Upper lobe of left lung (tissue), 6 donors: ENCODE results near the gene CPTP. TPM values are rescaled to one million over a fixed set of nuclear protein-coding genes. Genes with fewer than 3 reads are reported as not detected.
A peak's percentile ranks its signal among the peaks of the same experiment; 100 is the strongest.

Source experiments
- ATAC-seq, 2 donors: fragments of 200-7000 bp; cut with Tn5 transposase; one replicate each; pipeline ENCODE4 v1.9.1; 2022; ENCODE audit warnings: mild to moderate bottlenecking in 2 of 2, moderate library complexity in 2 of 2; ENCODE audit not compliant: low FRiP score in 2 of 2
- DNase-seq, 2 donors: peaks; one replicate each; pipeline ENCODE4 v3.0.0-alpha.2; 2019 to 2020
- H3K27ac ChIP-seq, 4 donors: fragments of 200-600 bp; sonication (generic); one replicate each; pipeline ENCODE4 v1.5.1; 2016 to 2019
- H3K27me3 ChIP-seq, 4 donors: fragments of 200-600 bp; sonication (generic); one replicate each; pipeline ENCODE4 v1.5.1; 2017 to 2019
- H3K36me3 ChIP-seq, 4 donors: fragments of 200-600 bp; sonication (generic); one replicate each; pipeline ENCODE4 v1.5.1; 2016 to 2019
- H3K4me1 ChIP-seq, 4 donors: fragments of 200-600 bp; sonication (generic); one replicate each; pipeline ENCODE4 v1.5.1; 2018 to 2019
- H3K4me3 ChIP-seq, 4 donors: fragments of 200-600 bp; sonication (generic); one replicate each; pipeline ENCODE4 v1.5.1; 2017 to 2019; ENCODE audit warnings: mild to moderate bottlenecking in 2 of 4, moderate library complexity in 1 of 4
- H3K9me3 ChIP-seq, 4 donors: fragments of 200-600 bp; sonication (generic); one replicate each; pipeline ENCODE4 v1.5.1; 2018 to 2019
- EP300 ChIP-seq, 4 donors: sonication (generic); formaldehyde crosslinking; IDR thresholded peaks; one replicate each; pipeline ENCODE4 v1.5.1; 2017; ENCODE audit warnings: antibody characterized with exemption in 4 of 4, control low read depth in 2 of 4
- POLR2A ChIP-seq, 4 donors: fragments of 450-650 bp; IDR thresholded peaks; one replicate each; pipeline ENCODE4 v1.5.1; 2016 to 2017; ENCODE audit warnings: antibody characterized with exemption in 4 of 4, mild to moderate bottlenecking in 2 of 4
- POLR2AphosphoS5 ChIP-seq, 2 donors: sonication (generic); formaldehyde crosslinking; IDR thresholded peaks; one replicate each; pipeline ENCODE4 v1.5.1; 2017; ENCODE audit warnings: antibody characterized with exemption in 2 of 2
- WGBS, 2 donors: methylation state at CpG; one replicate each; pipeline ENCODE4 v1.1.5; 2017 to 2018; 5-methylcytosine and 5-hydroxymethylcytosine counted together
- total RNA-seq, 6 donors: library from RNA; depleted of rRNA in 4 of 6; stranded (reverse); fragments of >200 nt in 4 of 6; gene quantifications; one replicate each; pipeline versions ENCODE4 v1.1.0 to v1.2.1, GENCODE V29; 2016 to 2021
- TF ChIP-seq, protein P1 (sequence below), 6 experiments: fragments of 450-650 bp in 4 of 6; fragments of 200-600 bp in 2 of 6; sonication (generic) in 2 of 6; IDR thresholded peaks; one replicate each; pipeline ENCODE4 v1.5.1; 2016 to 2019; ENCODE audit warnings: antibody characterized with exemption in 6 of 6
- donor health status: DM: no; HTN: no; CAD: no; lungs with moderate emphysema.
- donor health status: DM: no; HTN: yes; CAD: no; lungs with severe emphysema.

CPTP gene
- total RNA-seq, 6 donors from 2014 or later: 14.7 to 41.6 (median 26.0) TPM

DNA sequence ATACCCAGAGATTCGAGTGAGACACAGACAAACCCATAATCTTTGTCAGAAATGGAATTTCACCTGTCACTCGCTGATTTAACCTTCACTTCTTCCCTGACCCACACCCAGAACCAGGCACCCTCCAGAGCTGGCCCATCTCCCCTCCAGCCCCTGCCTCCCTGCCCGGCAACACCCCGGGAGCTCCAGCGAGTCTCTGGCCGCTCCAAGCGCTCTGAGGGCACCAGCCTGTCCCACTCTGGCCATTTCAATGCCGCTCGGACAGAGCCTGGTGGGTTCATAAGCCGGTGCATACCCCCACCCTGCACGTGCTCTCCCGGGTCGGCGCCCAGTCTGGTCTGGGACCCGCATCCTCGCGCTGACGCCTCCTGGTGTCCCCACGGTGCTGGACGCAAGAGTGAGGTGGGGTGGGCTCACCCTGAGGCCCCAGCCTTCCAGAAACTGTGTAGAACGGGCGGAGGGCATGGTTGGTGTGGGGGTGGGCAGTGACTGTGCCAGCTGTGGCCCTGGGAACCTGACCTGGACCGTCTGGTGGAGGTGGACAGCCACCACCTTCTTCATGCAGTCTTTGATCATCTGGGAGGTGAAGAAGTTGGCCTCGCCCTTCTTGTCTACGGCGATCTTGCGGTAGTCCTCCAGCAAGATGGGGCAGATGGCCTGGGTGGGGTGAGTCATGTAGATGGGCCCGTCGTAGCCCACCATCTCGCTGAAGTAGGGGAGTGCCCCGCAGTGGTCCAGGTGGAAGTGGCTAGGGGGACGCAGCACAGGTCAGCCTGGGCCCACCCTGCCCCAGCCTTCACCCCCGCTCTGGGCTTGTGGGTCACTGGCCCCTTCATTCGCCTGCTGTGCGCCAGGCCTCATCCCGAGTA, 5.6 kb upstream of the CPTP start:
- Histone ChIP-seq H3K4me1 (peaks cover 25 to 48% (median 31%) of the 10 kb centered on the region in 4 donors), H3K27ac (peak overlapping the region in 2 of 4 donors; percentile 43 to 61), H3K9me3 (no peaks in the 10 kb centered on the region), H3K4me3 (no peak overlapping the region), H3K27me3 (no peaks in the 10 kb centered on the region), H3K36me3 (peaks cover 7 to 61% (median 36%) of the 10 kb centered on the region in 4 donors)
- peak in 1 of 2 donors; percentile 2 for ATAC-seq
- TF ChIP-seq POLR2AphosphoS5 (IDR thresholded peaks at IDR 0.05) (no peak), EP300 (IDR thresholded peaks at IDR 0.05) (no peak), POLR2A (IDR thresholded peaks at IDR 0.05) (no peak)
- TF ChIP-seq, protein P1, sequence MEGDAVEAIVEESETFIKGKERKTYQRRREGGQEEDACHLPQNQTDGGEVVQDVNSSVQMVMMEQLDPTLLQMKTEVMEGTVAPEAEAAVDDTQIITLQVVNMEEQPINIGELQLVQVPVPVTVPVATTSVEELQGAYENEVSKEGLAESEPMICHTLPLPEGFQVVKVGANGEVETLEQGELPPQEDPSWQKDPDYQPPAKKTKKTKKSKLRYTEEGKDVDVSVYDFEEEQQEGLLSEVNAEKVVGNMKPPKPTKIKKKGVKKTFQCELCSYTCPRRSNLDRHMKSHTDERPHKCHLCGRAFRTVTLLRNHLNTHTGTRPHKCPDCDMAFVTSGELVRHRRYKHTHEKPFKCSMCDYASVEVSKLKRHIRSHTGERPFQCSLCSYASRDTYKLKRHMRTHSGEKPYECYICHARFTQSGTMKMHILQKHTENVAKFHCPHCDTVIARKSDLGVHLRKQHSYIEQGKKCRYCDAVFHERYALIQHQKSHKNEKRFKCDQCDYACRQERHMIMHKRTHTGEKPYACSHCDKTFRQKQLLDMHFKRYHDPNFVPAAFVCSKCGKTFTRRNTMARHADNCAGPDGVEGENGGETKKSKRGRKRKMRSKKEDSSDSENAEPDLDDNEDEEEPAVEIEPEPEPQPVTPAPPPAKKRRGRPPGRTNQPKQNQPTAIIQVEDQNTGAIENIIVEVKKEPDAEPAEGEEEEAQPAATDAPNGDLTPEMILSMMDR (IDR thresholded peaks at IDR 0.05): no peak
- 89 to 92% methylated on average over 20 to 36 of the region's 36 CpGs for WGBS, 2 donors
- no peak for DNase-seq

DNA sequence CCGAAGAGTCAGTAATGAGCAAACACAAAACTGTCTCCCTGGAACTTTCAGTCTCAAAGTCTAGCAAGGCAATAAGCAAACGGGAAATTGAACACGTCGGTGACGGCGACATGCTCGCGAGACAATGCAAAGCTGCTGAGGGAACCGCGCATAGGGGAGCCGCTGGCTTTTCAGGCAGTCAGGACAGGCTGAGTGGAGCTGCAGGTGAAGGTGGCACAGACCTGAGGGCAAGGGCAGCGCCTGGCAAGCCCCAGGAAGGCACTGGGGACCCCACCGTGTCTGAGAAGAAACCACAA, 5.0 kb upstream of the CPTP start:
- DNase-seq (no peak), ATAC-seq (no peak)
- Histone ChIP-seq H3K27ac (peak overlapping the region in 1 of 4 donors; percentile 61), H3K4me1 (peaks cover 25 to 50% (median 31%) of the 10 kb centered on the region in 4 donors), H3K9me3 (no peaks in the 10 kb centered on the region), H3K27me3 (no peaks in the 10 kb centered on the region), H3K4me3 (no peak overlapping the region), H3K36me3 (peaks cover 6 to 56% (median 30%) of the 10 kb centered on the region in 4 donors)
- TF ChIP-seq POLR2AphosphoS5 (IDR thresholded peaks at IDR 0.05) (no peak), EP300 (IDR thresholded peaks at IDR 0.05) (no peak), POLR2A (IDR thresholded peaks at IDR 0.05) (no peak)
- TF ChIP-seq, protein P1 (IDR thresholded peaks at IDR 0.05): no peak
- 91 to 92% methylated on average over 13 of the region's 13 CpGs for WGBS, 2 donors

DNA sequence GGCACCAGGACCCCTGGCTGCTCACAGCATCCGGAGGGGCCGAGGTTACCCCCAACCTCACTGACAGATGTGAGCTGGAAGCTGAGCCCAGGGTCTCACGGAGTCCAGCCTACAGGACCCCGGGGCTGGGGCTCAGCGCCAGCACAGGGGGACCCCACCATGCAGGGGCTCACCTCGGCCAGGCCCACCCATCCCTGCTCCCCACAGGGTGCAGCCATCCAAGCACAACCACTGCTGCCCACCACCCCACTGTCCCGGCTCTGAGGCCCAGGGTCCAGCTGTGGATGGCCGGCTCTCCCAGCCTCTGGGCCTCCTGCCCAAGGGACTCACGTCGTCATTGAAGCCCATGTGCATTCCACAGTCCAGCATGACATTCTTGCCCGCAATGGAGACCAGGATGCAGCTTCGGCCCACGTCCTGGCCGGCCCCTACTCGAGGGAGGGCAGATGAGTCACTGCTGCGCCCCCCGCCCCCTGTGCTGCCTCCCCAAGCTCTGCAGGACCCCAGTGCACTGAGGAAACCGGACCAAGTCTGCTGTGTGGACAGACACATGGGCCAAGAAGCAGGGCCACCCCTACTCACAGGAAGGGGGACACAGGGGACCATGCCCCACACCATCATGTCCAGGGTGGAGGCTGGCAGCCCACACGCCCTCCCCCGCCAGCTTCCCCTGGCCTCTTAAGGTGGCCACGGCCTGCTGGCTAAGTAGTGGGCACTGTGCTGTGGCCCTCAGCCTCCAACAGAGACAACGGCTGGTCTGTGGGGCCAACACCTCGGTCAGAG, 3.7 kb upstream of the CPTP start:
- TF ChIP-seq, protein P1 (IDR thresholded peaks at IDR 0.05): no peak
- no peak for TF ChIP-seq EP300 (IDR thresholded peaks at IDR 0.05)
- no peak for TF ChIP-seq POLR2AphosphoS5 (IDR thresholded peaks at IDR 0.05)
- Histone ChIP-seq H3K9me3 (no peaks in the 10 kb centered on the region), H3K4me1 (peaks cover 34 to 60% (median 39%) of the 10 kb centered on the region in 4 donors), H3K27ac (peak overlapping the region in 1 of 4 donors; percentile 15), H3K36me3 (peaks cover 3 to 46% (median 22%) of the 10 kb centered on the region in 4 donors), H3K4me3 (no peak overlapping the region), H3K27me3 (no peaks in the 10 kb centered on the region)
- no peak for DNase-seq
- no peak for ATAC-seq
- WGBS, 2 donors: 80 to 89% methylated on average over 1 to 15 of the region's 23 CpGs

DNA sequence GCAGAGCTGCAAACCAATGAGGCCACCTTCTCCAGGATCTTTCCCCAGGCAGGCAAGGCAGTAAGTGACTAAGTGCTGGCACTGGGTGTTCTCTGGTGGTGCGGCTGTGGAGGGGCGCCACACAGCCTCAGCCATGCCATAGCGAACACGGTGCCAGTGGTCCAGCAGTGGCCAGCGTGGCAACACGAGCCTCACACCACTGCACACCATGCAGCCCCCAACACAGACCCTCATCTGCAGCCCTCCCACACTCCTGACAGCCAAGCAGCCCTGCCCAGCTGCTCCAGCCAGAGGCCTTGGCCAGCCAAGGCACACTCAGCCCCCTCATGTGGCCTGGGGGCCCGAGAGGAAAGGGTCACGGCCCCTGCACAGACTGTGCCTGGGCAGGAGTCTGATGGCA, 3.1 kb upstream of the CPTP start:
- Histone ChIP-seq H3K9me3 (no peaks in the 10 kb centered on the region), H3K36me3 (peaks cover 3 to 42% (median 20%) of the 10 kb centered on the region in 4 donors), H3K27ac (peak overlapping the region in 1 of 4 donors; percentile 15), H3K4me1 (peaks cover 40 to 66% (median 45%) of the 10 kb centered on the region in 4 donors), H3K4me3 (no peak overlapping the region), H3K27me3 (no peaks in the 10 kb centered on the region)
- 90% methylated on average over 8 of the region's 8 CpGs; no CpG with 5 or more reads in 1 of the 2 donors for WGBS, 2 donors
- TF ChIP-seq EP300 (IDR thresholded peaks at IDR 0.05): no peak
- TF ChIP-seq, protein P1 (IDR thresholded peaks at IDR 0.05): no peak
- TF ChIP-seq POLR2AphosphoS5 (IDR thresholded peaks at IDR 0.05): no peak
- TF ChIP-seq POLR2A (IDR thresholded peaks at IDR 0.05): no peak
- ATAC-seq (no peak), DNase-seq (no peak)
